Ramos (cell line): ENCODE results near the gene GIT1.

Experiments used
- in situ Hi-C: fragments of 300-500 bp; cut with MboI; formaldehyde crosslinking; loops from one replicate; pipeline ENCODE4 v1.14.3; 2022; ENCODE audit warnings: low sequenced_read_pairs; ENCODE audit not compliant: unreplicated experiment

GIT1 gene

DNA sequence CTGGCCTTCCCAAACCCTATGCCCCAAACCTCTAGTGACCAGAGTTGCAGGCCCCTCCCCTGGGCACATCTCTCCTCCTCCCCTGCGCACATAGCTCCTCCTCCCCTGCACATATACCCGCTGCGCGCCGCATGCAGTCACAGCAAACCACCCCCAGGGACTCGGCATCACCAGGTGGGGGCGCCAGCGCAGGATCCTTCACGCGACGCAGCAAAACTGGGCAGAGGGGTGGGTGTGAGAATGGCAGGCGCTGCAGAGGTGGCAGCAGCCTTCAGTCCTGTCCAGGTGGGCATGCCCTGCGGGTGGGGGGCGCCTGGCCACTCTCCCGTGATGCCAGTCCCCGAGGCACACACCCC lies 27.7 kb upstream of the GIT1 start:
- in situ Hi-C loops = no loop called here

DNA sequence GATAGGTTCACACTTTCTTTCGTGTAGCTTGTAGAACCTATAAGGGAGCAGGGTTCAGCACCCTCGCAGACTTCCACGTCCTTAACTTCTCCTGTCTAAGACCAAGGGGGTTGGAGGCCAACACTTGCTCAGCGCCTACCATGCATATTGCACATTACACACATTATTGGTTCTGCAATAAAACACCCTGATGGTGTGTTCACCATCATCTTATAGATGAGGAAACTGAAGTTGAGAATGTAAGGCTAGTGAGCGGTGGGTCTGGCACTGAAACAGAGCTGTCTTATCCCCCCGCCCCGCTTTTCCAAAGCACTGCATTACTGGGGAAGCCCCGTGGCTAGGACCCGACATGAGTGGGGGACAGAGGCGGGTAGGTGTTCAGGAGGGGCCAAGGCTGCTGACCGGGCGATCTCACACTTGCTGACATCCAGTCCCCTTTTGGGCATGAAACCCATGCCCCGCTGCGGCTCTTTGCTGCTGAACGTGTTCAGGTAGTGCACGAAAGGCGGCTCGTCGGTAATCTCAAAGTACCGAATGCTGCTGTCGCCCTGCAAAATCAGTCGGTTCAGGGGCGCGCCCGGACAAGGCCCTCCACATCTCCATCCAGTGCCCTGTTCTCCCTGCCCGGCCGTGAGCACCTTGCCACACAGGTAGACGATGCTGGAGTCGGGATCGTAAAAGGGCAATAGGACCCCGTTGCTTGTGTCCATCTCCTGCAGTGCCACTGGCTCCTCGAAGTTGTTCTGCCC lies 27.0 kb upstream of the GIT1 start:
- in situ Hi-C loops = no loop called here

DNA sequence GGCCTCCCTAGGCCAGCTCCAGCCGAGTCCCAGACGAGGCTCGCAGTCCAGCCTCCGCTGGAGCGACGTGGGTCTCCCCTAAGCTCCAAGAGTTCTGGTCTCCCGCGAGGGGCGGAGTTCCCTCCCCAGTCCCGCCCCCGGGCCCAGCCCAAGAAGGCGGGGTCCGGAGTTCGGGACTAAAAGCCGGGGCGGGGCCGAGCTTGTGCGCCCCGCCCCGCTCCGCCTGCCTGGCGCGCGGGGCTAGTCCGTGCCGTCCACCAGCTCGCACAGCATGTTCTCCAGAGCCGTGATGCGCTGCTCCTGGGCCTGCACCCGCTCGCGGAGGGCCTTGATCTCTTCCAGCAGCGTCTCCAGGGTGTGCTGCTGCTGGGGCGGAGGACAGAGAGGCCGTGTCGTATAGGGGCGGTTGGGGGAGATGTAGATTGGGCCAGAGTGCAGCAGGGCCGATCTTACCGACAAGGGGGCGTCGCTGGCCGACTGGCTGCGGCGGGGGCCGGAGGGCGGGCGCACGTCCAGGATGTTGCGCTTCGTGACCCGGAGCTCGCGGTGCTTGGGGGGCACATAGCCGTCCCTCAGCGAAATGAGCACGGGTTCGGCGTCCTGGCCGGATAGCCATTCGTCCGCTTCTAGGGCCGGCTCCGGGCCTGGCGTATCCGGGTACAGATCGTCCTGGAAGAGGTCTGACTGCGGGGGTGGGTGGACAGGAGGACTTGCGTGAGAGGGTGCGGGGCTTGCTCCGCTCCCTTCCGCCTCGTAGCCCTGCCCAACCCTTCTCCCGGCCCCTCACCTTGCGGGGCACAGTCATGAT lies 26.2 kb upstream of the GIT1 start:
- in situ Hi-C loops = no loop called here

DNA sequence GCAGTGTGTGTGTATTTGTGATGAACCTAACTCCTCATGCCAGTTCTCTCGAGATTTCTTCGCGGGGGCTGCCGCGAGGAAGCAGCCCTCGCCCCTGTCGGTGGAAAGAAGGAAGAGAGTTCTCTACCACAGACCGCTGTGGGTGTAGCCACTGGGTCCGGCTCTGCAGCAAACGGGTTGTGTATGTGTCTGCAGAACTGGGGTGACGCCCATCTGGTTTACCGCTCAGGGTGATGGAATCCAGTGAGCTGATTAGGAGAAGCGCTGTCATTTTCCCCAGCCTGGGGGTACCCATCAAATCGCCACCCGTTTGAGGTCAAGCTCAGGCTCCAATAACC lies 25.6 kb upstream of the GIT1 start:
- in situ Hi-C loops = no loop called here

DNA sequence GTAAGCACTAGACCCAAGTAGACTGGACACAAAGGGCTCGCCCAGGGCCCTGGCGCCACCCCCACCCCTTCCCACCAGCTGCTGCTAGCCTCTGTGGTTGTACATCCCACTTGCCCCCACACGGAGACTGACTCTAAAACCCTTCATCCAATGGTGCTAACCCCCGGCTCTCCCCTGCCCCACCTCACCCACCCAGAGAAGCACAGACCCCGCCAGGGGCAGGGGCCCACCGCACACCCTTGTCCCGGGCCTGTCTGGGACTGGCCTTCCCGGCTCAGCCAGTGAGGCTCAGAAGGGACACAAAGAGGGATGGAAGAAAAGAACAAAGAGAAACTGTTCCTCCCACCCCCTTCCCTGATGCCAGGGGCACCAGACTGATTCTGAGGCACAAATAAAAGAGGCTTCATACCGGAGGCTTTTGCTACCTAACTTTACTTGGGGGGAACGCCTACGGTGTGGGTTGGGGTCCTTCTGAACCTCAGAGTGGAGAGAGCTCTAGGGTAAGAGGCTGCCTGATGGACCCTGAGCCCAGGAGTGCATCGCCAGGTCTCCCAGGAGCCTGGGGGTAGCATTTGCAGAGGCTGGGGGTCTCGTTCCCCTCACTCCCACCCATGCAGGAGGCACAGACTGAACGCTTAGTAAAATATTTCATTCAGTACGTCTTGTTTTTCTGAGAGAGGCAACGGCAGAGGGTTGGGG lies 25.1 kb upstream of the GIT1 start:
- in situ Hi-C loops = no loop called here

DNA sequence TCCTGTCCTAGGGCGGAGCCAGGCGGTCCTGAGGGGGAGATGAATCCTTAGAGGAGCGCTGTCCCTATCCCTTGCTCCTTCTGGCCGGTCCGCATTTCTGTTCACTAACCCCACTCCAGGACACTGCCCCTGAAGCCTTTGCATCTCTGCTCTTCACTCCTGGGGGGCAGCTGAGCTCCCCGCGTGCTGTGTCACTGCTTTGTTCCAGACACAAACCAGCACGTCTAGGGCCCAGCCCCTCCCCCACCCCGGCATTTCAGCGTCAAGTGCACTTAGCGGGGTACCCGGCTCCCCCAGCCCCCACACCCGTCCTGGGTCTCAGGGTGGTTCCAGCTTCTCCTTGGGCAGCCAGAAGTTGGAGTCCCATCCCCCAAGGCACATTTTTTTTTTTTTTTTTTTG lies 24.4 kb upstream of the GIT1 start:
- in situ Hi-C loops = no loop called here

DNA sequence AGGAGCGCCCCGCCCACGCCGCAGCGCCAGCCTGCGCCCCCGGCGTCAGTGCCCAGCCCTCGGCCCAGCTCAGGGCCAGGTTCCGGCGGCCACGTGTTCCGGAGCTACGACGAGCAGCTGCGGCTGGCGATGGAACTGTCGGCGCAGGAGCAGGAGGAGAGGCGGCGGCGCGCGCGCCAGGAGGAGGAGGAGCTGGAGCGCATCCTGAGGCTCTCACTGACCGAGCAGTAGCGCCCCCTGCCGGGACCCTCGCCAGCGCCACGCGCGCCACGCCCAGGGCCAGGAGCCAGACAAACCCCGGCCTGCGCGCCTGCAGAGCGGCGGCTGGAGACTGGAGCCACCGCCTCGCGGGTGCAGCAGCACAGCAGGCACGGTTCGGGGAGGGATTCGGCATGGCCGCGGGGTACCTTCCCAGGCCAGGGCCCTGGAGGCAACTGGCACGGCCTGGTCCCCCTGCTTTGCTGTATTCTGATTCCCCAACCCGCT lies 23.9 kb upstream of the GIT1 start:
- in situ Hi-C loops = no loop called here

DNA sequence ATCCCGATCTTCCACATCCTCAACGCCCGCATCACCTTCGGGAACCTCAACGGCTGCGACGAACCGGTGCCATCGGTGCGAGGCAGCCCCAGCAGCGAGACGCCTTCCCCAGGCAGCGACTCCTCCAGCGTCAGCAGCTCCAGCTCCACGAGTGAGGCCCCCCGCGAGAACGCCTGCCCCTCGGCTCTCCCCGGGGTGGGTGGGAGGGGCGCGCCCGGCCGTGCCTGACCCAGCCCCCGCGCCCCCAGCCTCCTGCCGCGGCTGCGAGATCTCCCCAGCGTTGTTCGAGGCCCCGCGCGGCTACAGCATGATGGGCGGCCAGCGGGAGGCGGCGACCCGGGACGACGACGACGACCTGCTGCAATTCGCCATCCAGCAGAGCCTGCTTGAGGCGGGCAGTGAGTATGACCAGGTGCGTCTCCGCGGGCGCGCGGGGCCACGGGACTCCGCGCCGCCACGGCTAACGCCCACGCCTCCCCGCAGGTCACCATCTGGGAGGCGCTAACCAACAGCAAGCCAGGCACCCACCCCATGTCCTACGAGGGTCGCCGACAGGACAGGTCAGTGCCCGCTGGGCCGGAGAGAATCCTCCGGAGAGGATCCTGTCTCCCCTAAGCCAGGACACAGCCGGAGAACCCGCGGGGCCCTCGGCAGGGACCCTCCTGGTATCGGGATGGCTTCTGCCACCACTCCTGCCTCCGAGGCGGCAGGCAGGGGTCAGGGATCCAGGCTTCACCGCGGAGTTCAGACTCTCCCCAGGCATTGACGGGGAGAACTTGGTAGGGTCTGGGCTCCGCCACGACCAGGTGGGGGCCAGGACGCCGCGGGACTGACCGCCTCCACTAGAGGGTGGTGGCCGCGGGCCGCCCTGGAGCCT lies 23.2 kb upstream of the GIT1 start:
- in situ Hi-C loops = no loop called here

DNA sequence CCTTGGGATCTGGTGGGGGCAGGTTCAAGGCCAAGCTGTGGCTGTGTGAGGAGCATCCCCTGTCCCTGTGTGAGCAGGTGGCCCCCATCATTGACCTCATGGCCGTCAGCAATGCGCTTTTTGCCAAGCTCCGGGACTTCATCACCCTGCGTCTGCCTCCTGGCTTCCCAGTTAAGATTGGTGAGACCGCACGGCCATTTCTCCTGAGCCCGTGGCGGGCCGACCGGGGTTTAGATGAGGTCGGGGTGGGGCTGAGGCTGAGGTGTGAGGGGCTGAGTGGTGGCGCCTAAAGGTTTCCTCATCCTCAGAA lies 22.6 kb upstream of the GIT1 start:
- in situ Hi-C loops = no loop called here

DNA sequence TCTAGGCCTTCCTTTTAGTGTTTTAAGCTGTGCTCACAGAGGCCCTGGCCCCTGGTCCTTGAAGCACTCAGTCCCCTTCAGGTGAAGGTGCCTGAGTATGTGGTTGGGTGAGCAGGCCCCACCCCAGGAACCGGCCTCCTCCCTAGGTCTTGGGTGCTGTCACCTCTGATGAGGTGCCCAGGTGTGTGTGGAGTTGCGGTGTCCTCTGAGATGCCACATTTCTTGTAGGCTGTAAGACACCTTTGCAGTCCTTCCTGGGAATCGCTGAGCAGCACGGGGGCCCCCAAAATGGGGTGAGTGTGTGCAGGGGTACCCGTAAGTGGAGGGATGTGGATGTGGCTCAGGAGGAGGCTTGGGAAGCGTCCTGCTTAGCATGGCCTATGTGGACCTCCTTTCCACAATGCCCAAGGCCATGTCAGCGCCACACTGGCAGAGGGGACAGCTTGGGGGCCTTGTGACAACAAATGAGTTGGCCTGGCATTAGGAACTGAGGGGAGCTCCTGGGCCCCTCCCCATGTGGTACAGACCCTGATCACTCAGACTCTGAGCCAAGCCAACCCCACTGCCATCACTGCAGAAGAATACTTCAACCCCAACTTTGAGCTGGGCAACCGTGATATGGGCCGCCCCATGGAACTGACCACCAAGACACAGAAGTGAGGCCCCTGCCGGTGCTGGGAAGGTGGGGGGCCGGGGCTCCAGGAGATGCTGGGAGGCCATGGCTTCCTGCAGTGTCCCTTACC lies 22.1 kb upstream of the GIT1 start:
- in situ Hi-C loops = no loop called here

DNA sequence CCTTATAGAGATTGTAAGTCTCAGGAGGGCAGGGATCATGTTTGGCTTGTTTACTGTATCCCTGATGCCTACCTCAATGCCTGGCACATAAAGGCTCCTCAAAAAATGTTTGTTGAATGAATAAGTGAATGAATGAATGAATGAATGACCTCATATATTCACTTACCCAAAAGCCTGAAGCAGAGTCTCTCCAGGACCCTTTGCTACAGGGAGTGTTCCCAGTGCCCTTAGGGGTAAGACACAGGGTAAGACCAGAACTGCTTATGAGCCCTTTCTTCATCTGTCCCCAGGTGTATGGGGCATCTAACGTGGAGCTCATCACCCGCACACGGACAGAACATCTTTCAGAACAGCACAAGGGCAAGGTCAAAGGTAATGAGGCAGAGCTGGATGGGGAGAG lies 20.9 kb upstream of the GIT1 start:
- in situ Hi-C loops = no loop called here

DNA sequence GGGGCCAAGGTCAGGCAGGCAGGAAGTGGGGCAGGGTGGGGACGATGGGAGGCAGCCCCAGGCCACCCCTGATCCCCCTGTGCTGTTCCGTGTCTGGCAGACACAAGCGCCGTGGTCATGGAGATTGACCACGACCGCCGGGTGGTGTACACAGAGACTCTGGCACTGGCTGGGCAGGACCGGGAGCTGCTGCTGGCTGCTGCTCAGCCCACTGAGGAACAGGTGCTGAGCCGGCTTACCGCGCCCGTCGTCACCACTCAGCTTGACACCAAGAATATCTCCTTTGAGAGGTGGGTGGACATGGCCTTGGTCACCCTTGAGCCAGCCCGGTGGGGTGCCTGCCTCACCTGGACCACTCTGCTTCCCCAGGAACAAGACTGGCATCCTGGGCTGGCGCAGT lies 19.5 kb upstream of the GIT1 start:
- in situ Hi-C loops = no loop called here

DNA sequence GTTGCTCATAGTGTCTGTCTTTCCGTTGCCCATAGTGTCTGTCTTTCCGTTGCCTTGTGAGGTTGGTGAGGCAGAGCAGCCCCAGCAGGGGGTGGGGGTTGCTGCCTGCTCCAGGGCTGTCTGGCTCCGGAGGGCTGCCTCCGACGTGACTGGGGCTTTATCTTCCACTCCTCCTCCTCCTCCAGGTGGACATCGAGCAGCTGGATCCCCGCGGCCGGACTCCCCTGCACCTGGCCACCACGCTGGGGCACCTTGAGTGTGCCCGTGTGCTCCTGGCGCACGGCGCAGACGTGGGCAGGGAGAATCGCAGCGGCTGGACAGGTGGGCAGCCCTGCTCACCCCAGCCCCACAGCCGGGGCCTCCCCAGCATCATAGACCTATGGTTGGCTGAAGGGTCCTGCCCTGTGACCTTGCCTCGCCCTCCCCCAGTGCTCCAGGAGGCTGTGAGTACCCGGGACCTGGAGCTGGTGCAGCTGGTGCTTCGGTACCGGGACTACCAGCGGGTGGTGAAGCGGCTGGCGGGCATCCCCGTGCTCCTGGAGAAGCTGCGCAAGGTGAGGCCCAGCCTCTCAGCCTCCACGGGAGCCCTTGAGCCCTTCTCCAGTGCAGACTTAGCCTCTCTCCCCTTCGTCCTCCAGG lies 18.2 kb upstream of the GIT1 start:
- in situ Hi-C loops = no loop called here

DNA sequence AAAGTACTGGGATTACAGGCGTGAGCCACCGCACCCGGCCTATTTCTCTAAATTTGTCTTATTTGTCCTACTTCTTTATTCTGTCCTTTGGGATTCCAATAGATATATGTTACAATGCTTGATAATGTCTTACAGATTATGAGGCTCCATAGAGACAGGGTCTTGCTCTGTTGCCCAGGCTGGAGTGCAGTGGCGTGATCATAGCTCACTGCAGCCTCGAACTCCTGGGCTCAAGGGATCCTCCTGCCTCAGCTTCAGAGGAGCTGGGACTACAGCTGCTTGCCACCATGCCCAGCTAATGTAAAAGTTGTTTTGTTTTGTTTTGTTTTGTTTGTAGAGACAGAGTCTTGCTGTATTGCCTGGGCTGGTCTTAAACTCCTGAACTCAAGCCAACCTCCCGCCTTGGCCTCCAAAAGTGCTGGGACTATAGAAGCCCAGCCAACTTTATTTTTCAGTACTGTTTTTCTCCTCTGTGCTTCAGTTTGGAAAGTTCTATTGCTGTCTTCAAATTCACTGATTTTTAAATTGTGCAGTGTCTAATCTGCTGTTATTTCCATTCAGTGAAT lies 13.7 kb upstream of the GIT1 start:
- in situ Hi-C loops = no loop called here

DNA sequence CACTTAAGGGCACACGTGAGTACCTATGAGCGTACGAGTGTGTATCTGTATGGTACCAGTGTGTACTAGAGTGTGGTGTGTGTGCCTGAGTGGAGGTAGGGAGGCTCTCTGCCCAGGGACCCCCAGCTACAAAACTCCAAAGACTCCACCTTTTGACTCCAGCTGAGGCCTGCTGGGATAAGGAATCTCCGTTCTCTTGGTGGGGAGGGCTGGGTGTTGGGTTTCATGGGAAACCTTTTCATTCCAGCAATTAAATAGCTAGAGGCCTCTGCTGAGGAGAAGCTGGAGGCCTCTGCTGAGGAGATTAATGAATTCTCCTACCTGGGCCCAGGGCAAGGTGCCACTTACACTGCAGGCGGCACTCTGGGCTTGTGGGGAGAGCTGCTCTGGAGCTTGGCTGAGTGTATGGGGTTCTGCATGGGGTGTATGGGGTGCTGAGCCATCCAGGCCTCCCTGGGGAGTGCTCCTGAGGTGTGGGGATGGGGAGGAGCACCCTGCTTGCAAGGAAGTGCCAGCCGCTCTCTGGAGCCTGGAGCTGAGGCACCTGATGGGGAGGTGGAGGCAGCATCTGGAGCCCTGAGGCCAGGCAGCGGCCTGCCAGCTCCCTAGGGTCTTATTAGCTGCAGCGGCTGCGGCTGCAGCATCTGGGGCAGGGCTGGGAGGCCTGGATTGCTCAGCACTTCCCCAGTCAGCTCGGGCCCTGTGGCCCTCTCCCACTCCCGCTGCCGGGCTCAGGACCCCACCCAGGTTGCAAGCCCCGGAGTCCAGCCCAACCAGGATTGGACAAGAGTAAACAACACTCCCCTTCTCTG lies 8.1 kb upstream of the GIT1 start:
- in situ Hi-C loops = no loop called here

DNA sequence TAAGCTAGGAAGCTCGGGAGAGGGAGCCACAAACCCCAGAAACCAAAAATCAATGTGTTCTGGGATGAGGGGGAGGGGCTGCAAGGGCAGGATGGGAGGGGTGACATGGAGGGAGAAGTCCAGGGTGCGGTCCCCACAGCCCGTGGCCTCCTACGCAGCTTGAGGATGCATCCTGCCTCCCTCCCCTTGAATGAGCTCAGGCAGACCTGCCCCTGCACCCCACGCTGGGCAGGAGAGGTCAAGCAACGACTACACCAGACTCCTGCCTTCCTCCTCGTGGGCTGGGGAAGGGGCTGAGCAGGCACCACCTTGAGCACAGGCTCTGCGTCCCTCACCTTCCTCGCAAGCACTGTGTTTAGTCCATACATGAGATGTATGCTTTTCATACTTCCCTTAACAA lies 7.4 kb upstream of the GIT1 start:
- in situ Hi-C loops = no loop called here

DNA sequence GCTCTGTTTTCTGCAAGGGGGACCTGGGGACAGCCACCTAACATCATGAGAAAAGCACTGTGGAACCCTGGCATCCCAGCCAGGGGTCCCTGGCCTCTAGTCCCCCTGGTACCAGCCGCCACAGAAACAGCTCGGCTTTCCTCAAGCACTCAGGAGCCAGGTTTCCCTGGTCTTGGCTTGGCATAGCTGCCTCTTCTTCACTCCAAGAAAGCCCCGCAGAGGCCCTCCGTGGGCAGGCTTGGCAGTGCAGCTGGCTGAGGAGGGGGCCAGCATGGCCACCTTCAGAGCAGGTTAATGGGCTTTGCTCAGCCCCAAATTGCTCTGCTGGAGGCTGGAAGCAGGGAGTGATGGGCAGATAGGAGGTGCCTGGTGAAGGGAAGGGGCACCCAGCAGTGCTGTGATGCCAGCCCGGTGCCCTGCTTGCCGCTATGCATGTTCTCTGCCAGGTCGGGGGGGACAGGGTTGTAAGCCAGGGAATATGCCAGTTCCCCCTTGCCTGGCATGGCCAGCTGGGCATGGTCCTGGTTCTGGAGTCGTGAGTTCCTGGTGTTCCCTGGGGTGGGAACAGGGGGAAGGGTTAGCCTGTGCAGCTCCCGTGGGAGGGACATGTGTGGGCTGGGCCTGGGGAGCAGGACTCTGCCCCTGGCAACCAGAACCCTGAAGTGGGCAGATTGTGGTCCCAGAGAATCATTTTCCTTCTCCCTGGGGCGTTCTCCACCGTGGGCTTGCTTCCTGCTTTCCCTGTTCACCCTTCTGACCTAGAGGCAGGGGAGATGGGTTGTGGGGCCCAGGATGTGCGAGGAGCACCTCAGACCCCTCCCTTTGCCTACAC lies 6.7 kb upstream of the GIT1 start:
- in situ Hi-C loops = no loop called here
